ENCODE results near the gene PPIA.

PPIA gene

GRCh38 chr7:44764081-44764480 lies 32.4 kb upstream of the PPIA start:
- no peak for TF ChIP-seq CTCF (IDR thresholded peaks at IDR 0.05)
- Histone ChIP-seq H3K9me3 (ENCODE audit: control insufficient read depth, low read length) (no peaks in the 10 kb centered on the region), H2AFZ (no peak overlapping the region), H3K27me3 (ENCODE audit: control insufficient read depth, insufficient read depth, low read length) (no peaks in the 10 kb centered on the region), H3K27ac (no peak overlapping the region), H3K79me2 (no peaks in the 10 kb centered on the region), H3K4me3 (ENCODE audit: low read depth, low read length) (no peak overlapping the region), H3K36me3 (ENCODE audit: control insufficient read depth, insufficient read depth, low read length) (no peaks in the 10 kb centered on the region), H3K4me2 (ENCODE audit: low read length) (no peak overlapping the region), H3K9ac (no peak overlapping the region), H3K4me1 (peaks cover 16% of the 10 kb centered on the region)

GRCh38 chr7:44764665-44765578 lies 31.6 kb upstream of the PPIA start:
- Histone ChIP-seq H2AFZ (no peak overlapping the region), H3K36me3 (ENCODE audit: control insufficient read depth, insufficient read depth, low read length) (no peaks in the 10 kb centered on the region), H3K79me2 (no peaks in the 10 kb centered on the region), H3K27me3 (ENCODE audit: control insufficient read depth, insufficient read depth, low read length) (no peaks in the 10 kb centered on the region), H3K4me3 (ENCODE audit: low read depth, low read length) (no peak overlapping the region), H3K9me3 (ENCODE audit: control insufficient read depth, low read length) (no peaks in the 10 kb centered on the region), H3K9ac (no peak overlapping the region), H3K27ac (no peak overlapping the region), H3K4me1 (peaks cover 25% of the 10 kb centered on the region), H3K4me2 (ENCODE audit: low read length) (no peak overlapping the region)
- TF ChIP-seq CTCF (IDR thresholded peaks at IDR 0.05), result no peak

- H3K27ac ChIP-seq, result no peak overlapping the region
- peaks cover 28% of the 10 kb centered on the region for H3K4me1 ChIP-seq
- H3K36me3 ChIP-seq (ENCODE audit: control insufficient read depth, insufficient read depth, low read length), result no peaks in the 10 kb centered on the region
These were observed 30.7 kb upstream of the PPIA start for GRCh38 chr7:44765579-44766415.

GRCh38 chr7:44766416-44766801 lies 30.1 kb upstream of the PPIA start:
- Histone ChIP-seq H3K9ac (no peak overlapping the region), H3K4me2 (ENCODE audit: low read length) (no peak overlapping the region), H3K36me3 (ENCODE audit: control insufficient read depth, insufficient read depth, low read length) (no peaks in the 10 kb centered on the region), H2AFZ (no peak overlapping the region), H3K79me2 (no peaks in the 10 kb centered on the region), H3K9me3 (ENCODE audit: control insufficient read depth, low read length) (no peaks in the 10 kb centered on the region), H3K4me3 (ENCODE audit: low read depth, low read length) (no peak overlapping the region), H3K27ac (no peak overlapping the region), H3K4me1 (peaks cover 28% of the 10 kb centered on the region), H3K27me3 (ENCODE audit: control insufficient read depth, insufficient read depth, low read length) (no peaks in the 10 kb centered on the region)
- no peak for TF ChIP-seq CTCF (IDR thresholded peaks at IDR 0.05)

More at GRCh38 chr7:44765579-44766415, 30.7 kb upstream of the PPIA start:
- Histone ChIP-seq H3K4me2 (ENCODE audit: low read length) (no peak overlapping the region), H3K9me3 (ENCODE audit: control insufficient read depth, low read length) (no peaks in the 10 kb centered on the region), H3K27me3 (ENCODE audit: control insufficient read depth, insufficient read depth, low read length) (no peaks in the 10 kb centered on the region), H3K9ac (no peak overlapping the region), H3K4me3 (ENCODE audit: low read depth, low read length) (no peak overlapping the region), H3K79me2 (no peaks in the 10 kb centered on the region), H2AFZ (no peak overlapping the region)
- no peak for TF ChIP-seq CTCF (IDR thresholded peaks at IDR 0.05)

Measured in parathyroid adenoma (tissue), 2 donors.